Nephron progenitor cell (in vitro differentiated cells): ENCODE data around the gene PIGBOS1.
"Not testable (repeated sequence)": the region's sequence is repeated elsewhere in the genome, so short reads cannot be mapped to it uniquely, and the experiment has no call there.

Experiments
- DNase-seq: peaks from one replicate; pipeline ENCODE4 v3.0.0; 2021
- H3K27ac Mint-ChIP-seq: 2 replicates; pipeline ENCODE4 v1.8.0; 2021; ENCODE audit warnings: mild to moderate bottlenecking, moderate library complexity, mixed read lengths
- H3K27me3 Mint-ChIP-seq: 2 replicates; pipeline ENCODE4 v1.8.0; 2021; ENCODE audit warnings: mild to moderate bottlenecking, low read depth, mixed read lengths; ENCODE audit not compliant: poor library complexity
- H3K36me3 Mint-ChIP-seq: 2 replicates; pipeline ENCODE4 v1.8.0; 2021; ENCODE audit warnings: low read depth, mixed read lengths
- H3K4me1 Mint-ChIP-seq: 2 replicates; pipeline ENCODE4 v1.8.0; 2021; ENCODE audit warnings: mixed read lengths
- H3K4me3 Mint-ChIP-seq: 2 replicates; pipeline ENCODE4 v1.8.0; 2021; ENCODE audit warnings: mild to moderate bottlenecking, moderate library complexity, mixed read lengths
- H3K9me3 Mint-ChIP-seq: 2 replicates; pipeline ENCODE4 v1.8.0; 2021; ENCODE audit warnings: mild to moderate bottlenecking, moderate library complexity, mixed read lengths
- CTCF ChIP-seq: fragments of 200-600 bp; sonication (generic); IDR thresholded peaks from 2 replicates; pipeline ENCODE4 v1.5.0; 2021; ENCODE audit warnings: antibody characterized with exemption

PIGBOS1 gene

GRCh38 chr15:55284426-55284825, 34.5 kb downstream of the PIGBOS1 start:
- peaks cover 4% of the 10 kb centered on the region for H3K36me3 Mint-ChIP-seq
- peaks cover 9% of the 10 kb centered on the region for H3K27me3 Mint-ChIP-seq
- TF ChIP-seq CTCF = no peak
- H3K4me3 Mint-ChIP-seq = no peak overlapping the region
- no peak for DNase-seq
- H3K9me3 Mint-ChIP-seq = no peaks in the 10 kb centered on the region
- H3K27ac Mint-ChIP-seq = no peak overlapping the region
- peaks cover 21% of the 10 kb centered on the region for H3K4me1 Mint-ChIP-seq

- TF ChIP-seq CTCF = no peak
- H3K27ac Mint-ChIP-seq = no peak overlapping the region
- no peak for DNase-seq
- peaks cover 9% of the 10 kb centered on the region for H3K27me3 Mint-ChIP-seq
- peaks cover 16% of the 10 kb centered on the region for H3K4me1 Mint-ChIP-seq
- no peak overlapping the region for H3K4me3 Mint-ChIP-seq
- H3K36me3 Mint-ChIP-seq = peaks cover 4% of the 10 kb centered on the region
- no peaks in the 10 kb centered on the region for H3K9me3 Mint-ChIP-seq
Observed at GRCh38 chr15:55283379-55284147, 35.4 kb downstream of the PIGBOS1 start.

GRCh38 chr15:55282284-55282833, 36.6 kb downstream of the PIGBOS1 start:
- Mint-ChIP-seq H3K36me3 (peaks cover 4% of the 10 kb centered on the region), H3K27me3 (peaks cover 6% of the 10 kb centered on the region), H3K4me3 (no peak overlapping the region), H3K4me1 (peaks cover 16% of the 10 kb centered on the region), H3K27ac (peak overlapping the region; percentile 15), H3K9me3 (no peaks in the 10 kb centered on the region)
- no peak for DNase-seq
- TF ChIP-seq CTCF = no peak

GRCh38 chr15:55281517-55282228, 37.2 kb downstream of the PIGBOS1 start:
- Mint-ChIP-seq H3K9me3 (no peaks in the 10 kb centered on the region), H3K4me1 (peaks cover 23% of the 10 kb centered on the region)
- no peak for DNase-seq

GRCh38 chr15:55280589-55280988, 38.3 kb downstream of the PIGBOS1 start:
- peaks cover 26% of the 10 kb centered on the region for H3K4me1 Mint-ChIP-seq
- not testable (repeated sequence) for H3K36me3 Mint-ChIP-seq, DNase-seq, H3K27me3 Mint-ChIP-seq, H3K9me3 Mint-ChIP-seq, H3K4me3 Mint-ChIP-seq, H3K27ac Mint-ChIP-seq

More at GRCh38 chr15:55281517-55282228, 37.2 kb downstream of the PIGBOS1 start:
- TF ChIP-seq CTCF = no peak
- no peak overlapping the region for H3K4me3 Mint-ChIP-seq
- peaks cover 3% of the 10 kb centered on the region for H3K27me3 Mint-ChIP-seq
- H3K36me3 Mint-ChIP-seq = peaks cover 4% of the 10 kb centered on the region
- H3K27ac Mint-ChIP-seq = peak overlapping the region; percentile 40

- DNase-seq = no peak
- H3K4me3 Mint-ChIP-seq = no peak overlapping the region
- no peak for TF ChIP-seq CTCF
- H3K36me3 Mint-ChIP-seq = no peaks in the 10 kb centered on the region
- no peaks in the 10 kb centered on the region for H3K9me3 Mint-ChIP-seq
- no peak overlapping the region for H3K27ac Mint-ChIP-seq
- peaks cover 9% of the 10 kb centered on the region for H3K27me3 Mint-ChIP-seq
- H3K4me1 Mint-ChIP-seq = peaks cover 26% of the 10 kb centered on the region
Observed at GRCh38 chr15:55279746-55280351, 39.1 kb downstream of the PIGBOS1 start.
